ENCODE data around the gene UBE2N.
"Not testable (repeated sequence)": the region's sequence is repeated elsewhere in the genome, so short reads cannot be mapped to it uniquely, and the experiment has no call there.

UBE2N gene

DNA sequence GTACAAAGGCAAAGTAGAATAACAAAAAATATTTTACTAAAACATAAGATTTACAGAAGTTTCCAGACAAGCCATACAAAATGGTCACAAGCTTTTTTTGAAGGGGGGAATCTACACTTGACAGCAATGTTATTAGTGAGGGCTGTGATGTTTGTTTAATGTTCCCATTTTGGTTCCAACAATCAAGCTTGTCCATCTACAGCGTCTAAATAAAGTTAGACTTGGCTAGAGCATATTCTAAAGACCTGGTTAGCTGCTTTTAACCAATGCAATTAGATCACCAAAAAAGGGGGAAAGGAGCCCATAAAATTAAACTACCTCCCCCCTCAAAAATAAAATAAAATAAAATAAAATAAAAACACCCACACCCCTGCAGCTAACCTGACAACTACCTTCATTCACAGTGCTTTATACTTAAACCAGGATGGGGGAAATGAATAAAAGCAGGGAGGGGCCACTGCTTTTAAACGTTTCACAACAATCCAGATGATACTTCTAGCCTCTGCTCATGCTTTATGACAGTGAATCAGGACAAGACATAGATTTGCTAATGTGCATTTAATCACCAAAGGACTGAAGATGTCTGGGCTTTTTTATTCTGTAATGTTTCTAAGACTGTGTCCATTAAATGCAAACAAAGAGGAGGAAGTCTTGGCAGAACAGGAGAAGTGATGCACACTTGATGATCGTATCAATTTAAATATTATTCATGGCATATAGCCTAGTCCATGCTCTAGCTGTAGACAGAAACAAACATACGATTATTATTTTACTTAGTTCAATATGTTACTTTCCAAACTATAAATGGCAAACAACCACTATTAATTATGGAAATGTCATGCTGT is 32.2 kb downstream of the UBE2N start:
- DNase-seq, result not testable (repeated sequence)

DNA sequence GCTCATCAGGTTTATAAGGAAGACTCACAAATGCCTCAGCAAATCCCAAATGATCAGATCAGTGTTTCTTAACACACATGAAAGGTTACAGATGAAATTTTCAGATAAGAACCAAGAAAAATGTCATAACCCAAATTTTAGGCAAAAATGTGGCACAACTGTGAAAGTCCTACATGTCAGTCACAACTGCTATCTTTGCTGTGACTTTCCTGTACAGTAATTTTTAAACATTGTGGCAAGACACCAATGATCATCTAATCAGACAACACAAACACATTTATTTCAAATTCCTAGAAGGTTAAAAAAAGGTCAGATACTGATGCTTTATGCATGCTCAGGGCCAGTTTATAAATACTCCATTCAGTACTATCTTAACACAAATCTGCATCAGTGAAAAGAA is 32.9 kb downstream of the UBE2N start:
- no peak for DNase-seq

DNA sequence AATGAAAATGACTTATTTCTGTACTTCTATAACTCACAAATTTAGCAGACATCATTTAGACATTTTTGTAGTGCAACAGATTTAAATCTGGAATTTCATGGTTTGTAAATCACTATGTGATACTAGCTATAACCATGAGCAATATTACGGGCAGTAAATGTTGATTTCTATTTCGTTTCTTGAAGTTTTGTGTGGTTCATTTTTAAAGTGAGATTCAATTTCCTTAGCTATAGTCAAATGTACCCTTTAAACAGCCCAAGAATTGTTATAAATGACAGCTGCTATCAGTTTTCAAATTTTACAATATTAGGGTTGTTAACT is 33.8 kb downstream of the UBE2N start:
- no peak for DNase-seq

DNA sequence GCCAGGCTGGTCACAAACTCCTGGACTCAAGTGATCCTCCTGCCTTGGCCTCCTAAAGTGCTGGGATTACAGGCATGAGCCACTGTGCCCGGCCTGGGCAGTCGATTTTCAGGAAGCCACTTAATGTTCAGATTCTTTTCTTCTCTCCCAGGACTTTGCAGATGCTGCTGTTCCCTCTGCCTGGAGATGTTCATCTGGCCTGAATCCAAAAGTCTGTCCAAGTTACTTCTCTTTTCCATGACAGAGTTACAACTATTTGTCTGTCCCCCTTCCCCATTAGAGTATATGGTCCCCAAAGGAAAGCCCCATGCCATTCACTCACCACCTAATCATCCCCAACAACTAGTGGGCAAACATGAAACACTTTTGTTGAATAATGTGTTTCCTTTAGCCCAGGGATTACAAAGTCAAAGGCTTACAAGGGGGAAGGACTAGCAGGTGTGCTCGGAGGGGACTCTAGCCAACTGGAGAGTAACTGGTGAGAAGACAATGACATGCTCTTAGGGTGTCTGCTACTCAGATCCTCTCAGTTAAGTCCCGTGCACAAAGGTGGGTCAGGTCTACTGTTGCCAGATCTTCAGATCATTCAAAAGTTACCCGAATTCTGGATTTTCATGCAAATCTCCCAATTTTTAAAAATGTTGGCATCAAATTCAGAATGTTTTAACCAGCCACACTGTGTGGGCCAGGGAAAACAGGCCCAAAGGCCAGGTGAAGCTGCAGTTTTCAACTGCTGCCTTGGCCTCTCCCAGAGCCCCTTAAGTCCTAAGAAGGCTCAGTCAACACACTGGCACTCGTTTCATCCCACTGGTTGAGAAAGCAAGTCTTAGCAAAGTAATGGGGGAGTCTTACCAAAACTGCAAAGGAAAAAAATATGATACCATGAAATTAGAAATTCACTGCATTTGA is 34.4 kb downstream of the UBE2N start:
- peak in 1 of 6 experiments; percentile 5 for DNase-seq

DNA sequence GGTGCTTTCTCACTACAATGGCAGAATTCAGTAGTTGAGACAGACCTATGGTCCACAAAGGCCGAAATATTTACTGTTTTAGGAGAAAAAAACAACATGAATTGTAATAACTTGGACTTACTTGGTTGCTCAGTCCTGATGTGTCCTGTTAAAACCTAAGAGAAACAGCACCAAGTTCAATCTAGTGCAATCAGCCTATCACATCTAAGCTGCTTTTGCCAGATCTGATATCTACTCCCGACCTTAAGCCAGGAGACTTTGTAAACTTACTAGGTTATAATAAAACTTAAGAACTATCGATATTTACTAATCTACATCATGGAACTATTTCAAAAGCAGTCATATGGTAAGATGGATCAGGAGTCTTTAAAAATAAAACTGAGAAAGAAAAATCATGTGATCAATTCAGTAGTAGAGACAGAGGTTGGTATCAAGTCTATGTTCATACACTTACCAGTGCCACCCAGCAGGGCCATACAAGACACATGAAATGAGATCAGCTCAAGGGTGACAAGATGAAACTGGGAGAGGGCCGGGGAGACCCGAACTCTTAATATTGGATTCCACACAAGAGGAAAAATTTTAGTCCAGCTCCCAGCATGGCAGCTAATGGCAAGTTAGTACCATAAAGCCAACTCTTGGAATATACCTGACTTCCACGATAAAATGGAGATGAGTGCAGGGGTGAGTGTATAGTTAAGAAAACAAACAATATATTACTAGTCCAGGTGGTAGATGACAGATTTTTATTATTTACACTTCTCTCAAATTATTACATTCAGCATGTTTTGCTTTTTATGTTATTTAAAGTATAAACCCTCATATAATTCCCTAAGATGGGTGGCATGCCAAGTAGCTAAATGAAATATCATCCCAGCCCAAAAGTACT is 36.5 kb downstream of the UBE2N start:
- peak in 1 of 6 experiments; percentile 5 for DNase-seq

DNA sequence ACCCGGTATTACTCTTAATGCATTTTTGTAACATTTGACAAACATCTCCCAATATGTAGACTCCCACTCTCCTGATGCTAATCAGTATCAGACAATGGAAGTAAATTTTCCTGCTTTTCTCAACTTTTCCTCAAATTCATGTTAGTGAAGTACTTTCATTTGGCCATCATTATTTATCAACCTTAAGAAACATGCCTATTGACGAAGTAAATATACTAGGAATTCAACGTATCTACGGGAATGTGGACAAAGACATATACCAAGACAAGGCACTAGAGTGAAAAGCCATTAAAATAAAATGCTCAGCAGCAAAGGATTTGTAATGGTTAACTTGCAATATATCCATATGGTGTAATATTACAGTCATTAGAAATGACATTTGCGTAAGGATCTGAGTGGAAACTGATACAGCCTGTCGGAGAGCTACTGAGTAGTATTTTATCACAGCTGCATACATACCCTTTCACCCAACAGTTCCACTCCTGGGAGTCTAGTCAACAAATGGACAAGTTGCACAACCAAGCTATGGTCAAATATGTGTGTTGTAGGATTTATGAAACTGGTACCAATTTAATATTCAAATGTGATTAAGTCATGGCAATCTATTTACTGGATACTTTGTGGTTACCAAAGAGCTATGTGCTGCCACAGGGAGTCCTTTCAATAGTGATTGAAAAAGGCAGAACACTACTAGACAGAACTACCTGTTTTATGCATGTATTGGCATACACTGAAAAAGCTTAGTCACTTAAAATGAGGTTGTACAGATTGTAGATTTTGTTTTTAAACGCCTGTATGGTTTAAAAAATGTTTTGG is 37.6 kb downstream of the UBE2N start:
- no peak for DNase-seq

DNA sequence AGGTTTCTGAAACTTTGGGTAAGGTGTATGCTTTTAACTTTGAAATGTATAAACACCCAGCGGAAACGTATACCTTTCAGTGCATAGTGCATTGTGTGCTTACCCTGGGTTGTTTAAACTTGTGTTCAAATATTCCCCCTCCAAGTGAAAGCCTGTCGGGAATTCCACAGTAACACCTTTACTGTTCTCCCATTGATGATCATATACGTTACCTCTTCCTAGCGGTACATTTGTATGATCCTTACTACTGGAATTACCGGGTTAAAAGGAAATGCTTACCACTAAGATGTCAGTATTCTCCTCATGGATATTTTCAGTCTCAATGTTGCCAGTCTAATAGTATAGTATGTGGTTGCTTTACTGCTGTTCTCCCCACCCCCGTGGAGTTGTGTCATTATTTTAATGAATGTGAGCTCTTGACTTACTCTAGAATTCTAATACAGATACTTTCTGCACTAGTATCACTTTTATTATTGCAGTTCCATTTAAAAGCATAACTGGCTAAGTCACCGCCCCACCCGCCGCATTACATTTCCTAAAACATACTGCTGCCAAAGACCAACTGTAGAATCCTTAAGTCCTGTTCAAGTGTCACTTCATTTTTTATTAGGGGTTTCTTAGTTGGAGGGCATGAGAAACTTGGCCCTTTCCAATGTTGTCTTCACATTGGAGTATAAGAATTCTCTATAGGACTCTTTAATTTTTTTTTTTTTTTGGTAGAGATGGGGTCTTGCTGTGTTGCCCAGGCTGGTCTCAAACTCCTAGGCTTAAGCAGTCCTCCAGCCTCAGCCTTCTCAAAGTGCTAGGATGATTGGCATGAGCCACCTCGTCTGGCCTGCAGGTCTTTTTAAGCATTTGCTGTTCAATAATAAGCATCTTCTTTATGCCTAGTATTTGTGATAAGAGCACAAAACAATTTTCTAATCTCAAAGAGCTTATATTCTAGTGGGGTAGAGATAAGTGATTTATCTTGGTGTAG is 39.1 kb downstream of the UBE2N start:
- DNase-seq, result no peak

DNA sequence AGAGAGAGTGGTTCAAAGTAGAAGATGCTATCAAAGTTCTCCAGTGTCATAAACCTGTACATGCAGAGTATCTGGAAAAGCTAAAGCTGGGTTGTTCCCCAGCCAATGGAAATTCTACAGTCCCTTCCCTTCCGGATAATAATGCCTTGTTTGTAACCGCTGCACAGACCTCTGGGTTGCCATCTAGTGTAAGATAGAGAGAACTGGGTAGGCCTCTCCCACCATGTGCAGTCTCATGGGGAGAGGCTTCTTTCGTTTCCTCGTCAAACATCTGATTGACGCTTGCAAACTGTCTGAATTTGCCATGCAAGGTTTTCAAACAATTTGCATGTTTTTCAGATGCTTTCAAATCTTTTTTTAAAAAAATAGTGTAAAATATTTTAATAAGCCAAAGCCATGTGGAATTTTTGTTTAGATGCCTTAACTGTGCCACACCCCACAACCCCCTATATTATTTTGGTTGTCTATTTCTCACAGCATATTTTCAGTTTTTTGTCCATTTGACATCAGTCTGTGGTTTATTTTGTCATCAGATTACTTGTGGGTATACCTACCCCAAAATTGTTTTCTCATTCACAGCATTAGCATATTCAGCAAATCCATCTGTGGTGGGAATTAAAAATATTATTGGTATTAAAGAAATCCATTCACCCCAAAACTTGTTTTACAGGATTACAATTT is 42.4 kb downstream of the UBE2N start:
- DNase-seq, result not testable (repeated sequence)

DNA sequence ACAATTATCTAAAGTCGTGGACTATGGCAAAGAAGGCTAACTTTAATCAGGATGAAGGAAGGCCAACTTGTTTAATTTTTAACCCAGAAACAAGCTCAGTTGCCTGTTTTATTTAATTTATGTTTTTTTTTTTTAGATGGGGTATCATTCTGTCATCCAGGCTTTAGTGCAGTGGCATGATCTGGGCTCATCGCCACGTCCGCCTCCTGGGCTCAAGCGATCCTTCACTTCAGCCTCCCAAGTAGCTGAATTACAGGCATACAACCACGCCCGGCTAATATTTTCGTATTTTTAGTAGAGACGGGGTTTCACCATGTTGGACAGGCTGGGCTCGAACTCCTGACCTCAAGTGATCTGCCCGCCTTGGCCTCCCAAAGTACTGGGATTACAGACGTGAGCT is 44.3 kb downstream of the UBE2N start:
- DNase-seq, result no peak

DNA sequence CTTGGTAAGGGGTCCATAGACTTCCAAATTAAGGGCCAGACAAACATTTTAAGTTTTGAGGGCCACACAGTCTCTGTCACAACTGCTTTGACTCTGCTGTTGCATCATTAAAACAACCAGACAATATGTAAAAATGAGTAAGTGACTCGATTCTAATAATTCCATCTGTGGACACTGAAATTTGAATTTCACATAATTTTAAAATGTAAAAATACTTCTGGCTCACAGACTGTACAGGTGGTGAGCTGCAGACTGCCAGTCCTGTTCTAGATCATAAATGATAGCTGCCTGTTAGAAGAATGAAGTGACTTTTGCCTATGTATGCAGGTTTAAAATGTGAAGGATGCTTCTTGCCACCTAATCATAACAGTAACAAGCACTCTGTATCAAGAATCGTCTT is 48.3 kb downstream of the UBE2N start:
- DNase-seq, result no peak

DNA sequence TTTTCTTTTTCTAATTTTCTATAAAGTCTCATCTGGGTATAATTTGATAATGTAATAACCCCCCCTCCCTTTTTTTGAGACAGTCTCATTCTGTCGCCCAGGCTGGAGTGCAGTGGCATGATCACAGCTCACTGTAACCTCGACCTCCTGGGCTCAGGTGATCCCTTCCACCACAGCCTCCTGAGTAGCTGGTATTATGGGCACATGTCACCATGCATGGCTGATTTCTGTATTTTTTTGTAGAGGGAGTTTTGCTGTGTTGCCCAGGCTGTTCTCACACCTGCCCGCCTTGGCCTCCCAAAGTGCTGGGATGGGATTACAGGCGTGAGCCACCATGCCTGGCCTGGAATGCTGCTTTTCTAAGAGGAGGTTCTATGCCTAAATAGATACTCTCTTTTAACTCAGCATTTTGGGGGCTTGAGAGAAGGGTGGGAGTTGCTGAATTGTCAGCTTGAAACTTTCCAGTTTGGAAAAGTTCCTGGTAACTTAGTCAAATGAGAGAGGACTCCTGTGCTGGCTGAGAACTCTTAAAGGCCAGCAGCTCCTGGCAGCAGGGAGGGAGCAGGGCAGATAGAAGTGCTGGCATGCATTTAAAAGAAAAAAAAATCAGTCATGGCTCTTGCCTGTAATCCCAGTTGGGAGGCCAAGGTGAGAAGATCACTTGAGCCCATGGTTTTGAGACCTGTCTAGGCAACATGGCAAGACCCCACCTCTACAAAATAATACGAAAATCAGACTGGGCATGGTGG is 51.0 kb downstream of the UBE2N start:
- no peak for DNase-seq

DNA sequence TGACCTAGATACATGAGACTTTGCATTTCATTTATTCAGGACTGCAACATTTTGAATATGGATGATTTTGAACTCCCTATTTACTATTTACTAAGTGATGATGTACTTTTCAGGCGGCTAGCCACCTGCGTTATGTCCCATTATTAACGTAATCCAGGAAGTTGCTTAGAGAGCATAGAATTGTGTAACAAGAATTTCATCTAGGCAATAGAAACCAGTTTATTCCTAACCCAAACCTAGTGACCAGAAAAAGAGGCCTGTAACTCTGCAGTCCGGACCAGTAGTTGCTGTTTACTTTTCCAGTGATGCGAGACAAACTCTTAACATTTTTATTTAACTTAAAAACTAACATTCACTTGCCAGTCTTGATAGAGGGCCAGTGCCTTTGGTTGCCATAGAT is 51.7 kb downstream of the UBE2N start:
- no peak for DNase-seq

DNA sequence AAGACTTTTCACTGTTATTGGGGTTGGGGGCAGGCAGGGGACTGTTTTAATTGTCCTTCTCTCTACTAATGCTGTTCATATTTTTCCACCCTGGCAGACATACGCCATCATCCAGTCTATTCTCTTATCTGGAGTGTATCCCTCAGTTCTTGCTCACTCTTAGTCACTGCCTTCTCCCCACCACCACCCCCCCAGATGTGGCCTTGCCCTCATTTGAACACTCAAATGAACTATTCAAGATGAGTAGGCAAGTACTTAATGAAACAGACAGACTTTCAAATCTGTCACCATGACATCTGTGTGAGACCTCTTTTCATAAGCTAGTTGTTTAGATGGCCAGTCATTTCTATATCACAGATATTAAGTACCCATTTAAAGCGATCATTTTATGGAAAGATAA is 54.0 kb downstream of the UBE2N start:
- no peak for DNase-seq

DNA sequence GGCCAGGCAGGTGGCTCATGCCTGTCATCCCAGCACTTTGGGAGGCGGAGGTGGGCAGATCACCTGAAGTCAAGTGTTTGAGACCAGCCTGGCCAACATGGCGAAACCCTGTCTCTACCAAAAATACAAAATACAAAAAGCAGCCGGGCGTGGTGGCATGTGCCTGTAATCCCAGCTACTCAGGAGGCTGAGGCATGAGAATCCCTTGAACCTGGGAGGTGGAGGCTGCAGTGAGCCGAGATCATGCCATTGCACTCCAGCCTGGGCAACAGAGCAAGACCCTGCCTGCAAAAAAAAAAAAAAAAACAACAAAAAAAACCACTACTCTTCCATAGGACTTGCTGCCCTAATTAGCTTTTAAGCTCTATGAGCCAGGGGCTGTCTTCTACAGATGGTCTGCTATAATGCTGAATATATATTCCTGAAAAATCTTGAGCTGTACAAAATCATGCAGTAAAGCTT is 59.7 kb downstream of the UBE2N start:
- DNase-seq, result not testable (repeated sequence)

DNA sequence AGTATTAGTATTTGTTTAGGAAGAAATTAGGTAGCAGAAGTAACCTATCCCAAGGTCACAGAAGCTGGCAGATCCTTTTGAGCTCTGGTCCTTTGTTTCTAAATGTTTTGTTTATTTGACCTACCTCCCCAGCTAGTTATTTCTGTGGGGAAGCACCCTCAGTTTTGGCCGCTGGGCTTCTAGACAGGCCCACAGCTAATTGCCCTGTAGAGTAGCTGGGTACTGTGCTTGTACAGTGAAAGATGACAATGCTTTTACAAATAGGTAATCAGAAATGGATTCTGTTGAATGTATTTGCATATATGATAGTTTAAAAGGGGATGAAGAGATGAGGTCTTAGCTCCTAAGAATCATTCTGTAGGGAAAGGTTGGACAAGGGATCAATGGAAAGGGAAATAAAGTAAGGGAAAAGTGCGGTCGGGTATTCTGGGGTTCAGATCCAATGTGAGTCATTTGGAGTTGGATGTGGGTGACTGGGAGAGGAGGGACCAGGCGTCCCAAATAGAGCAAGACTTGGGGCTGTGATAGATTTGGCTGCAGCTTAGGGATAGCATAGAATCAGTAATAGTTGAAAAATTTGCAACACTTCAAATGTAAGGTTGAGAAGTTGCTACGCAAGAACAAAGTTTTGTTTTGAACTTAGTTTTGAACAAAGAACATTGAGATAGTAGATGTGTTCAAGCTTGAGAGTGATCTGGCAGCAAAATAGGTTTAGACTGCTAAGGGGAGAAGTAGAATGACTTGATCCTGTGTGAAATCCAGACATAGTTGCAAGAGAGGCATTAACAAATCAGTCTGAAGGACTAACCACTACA is 60.4 kb downstream of the UBE2N start:
- DNase-seq, result no peak

DNA sequence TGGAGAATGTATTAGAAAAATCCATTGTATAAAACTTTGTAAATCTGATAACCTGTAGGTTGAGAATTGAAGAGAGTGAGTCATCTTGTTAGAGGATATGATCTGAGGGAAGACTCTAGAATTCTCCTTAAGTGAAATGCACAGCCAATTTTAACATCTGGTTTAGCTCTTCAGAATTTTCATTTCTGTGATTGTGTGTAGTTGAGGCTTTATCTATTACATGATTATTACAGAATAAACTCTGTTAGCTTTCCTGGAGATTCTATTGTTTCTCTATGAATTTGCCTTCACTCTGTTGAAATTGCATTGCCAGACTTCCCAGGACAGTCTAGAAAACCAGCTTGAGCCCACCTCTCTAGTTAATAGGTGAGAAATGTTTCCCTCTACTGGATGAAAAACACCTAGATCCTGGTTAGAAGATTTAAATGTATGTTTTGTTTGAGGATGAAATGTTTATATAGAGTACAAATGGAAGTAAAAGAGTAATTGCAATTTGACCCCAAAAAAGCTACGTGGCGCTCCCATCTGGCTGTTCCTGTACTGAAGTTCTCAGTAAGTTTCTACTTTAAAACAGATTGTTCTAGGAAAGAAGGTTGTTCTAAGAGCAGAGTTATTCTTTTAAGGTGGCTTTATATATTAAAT is 61.1 kb downstream of the UBE2N start:
- peak in 3 of 6 experiments; percentile 4 to 16 (median 15) for DNase-seq

DNA sequence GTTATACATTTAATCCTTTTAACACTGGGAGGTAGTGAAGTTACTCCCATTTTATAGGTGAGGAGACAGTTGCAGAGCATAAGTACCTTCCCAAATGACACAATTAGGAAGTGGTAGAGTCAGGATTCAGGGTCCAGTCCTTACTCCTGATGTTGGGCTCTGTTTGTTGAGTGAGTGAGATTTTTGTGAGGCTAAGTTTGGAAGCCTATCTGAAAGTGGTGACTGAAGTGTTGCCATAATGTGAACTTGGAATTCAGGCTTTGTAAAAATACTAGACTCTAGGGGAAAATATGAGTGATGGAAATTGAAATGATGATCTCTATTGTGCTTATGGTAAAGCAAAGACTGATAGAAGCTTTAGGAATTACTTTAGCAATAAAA is 61.8 kb downstream of the UBE2N start:
- DNase-seq, result no peak

All from stimulated activated naive CD4-positive, alpha-beta T cell (primary cell).